MCF 10A (cell line): ENCODE measurements around the gene GLP2R. TPM values are rescaled to one million over a fixed set of nuclear protein-coding genes. Genes with fewer than 3 reads are reported as not detected.

Experiments used
- BruUV-seq: library from RNA; stranded (reverse); fragments of 400-500 nt; replicated peaks from 2 replicates; lab custom pipeline; 2021; lab: Mats Ljungman, UMichigan
- CTCF ChIA-PET: fragments of 300-600 bp; sonication (Branson Sonifier 250); formaldehyde crosslinking; extraction: SDS; loops from one replicate; lab custom pipeline; 2021; ENCODE audit warnings: antibody characterized with exemption, inconsistent platforms; lab: Yijun Ruan, JAX
- POLR2A ChIA-PET: fragments of 300-600, 350-650 bp; sonication (Branson Sonifier 250); formaldehyde crosslinking; extraction: SDS; loops from one replicate; lab custom pipeline; 2020; ENCODE audit warnings: antibody characterized with exemption, inconsistent platforms; lab: Yijun Ruan, JAX
- DNase-seq: peaks from one replicate; pipeline ENCODE4 v3.0.0-alpha.2; 2018; ENCODE audit not compliant: unreplicated experiment
- H3K27ac Mint-ChIP-seq: one replicate; pipeline ENCODE4 v1.8.0; 2022; ENCODE audit warnings: mild to moderate bottlenecking, low read depth, mixed read lengths; ENCODE audit not compliant: unreplicated experiment
- H3K27me3 Mint-ChIP-seq: one replicate; pipeline ENCODE4 v1.8.0; 2022; ENCODE audit warnings: mixed read lengths; ENCODE audit not compliant: insufficient read depth, unreplicated experiment
- H3K36me3 Mint-ChIP-seq: one replicate; pipeline ENCODE4 v1.8.0; 2022; ENCODE audit warnings: mild to moderate bottlenecking, moderate library complexity, mixed read lengths; ENCODE audit not compliant: insufficient read depth, unreplicated experiment
- H3K4me1 Mint-ChIP-seq: one replicate; pipeline ENCODE4 v1.8.0; 2022; ENCODE audit warnings: mixed read lengths; ENCODE audit not compliant: insufficient read depth, unreplicated experiment
- H3K4me3 Mint-ChIP-seq: one replicate; pipeline ENCODE4 v1.8.0; 2022; ENCODE audit warnings: mild to moderate bottlenecking, moderate library complexity, mixed read lengths; ENCODE audit not compliant: unreplicated experiment
- H3K9me3 Mint-ChIP-seq: one replicate; pipeline ENCODE4 v1.8.0; 2022; ENCODE audit warnings: mixed read lengths; ENCODE audit not compliant: unreplicated experiment
- intact Hi-C: fragments of 100-400 bp; cut with micrococcal nuclease; formaldehyde crosslinking; loops from 2 replicates; pipeline ENCODE4 v1.14.1; 2022
- total RNA-seq: library from RNA; stranded (reverse); gene quantifications from 2 replicates; pipeline ENCODE4 v1.2.3, GENCODE V29; 2022
- TF ChIP-seq, protein P1 (sequence below): fragments of 200-600 bp; IDR thresholded peaks from one replicate; pipeline ENCODE4 v1.8.0; 2022; ENCODE audit warnings: antibody characterized with exemption, mild to moderate bottlenecking; ENCODE audit not compliant: unreplicated experiment

Gene GLP2R
- total RNA-seq, 1 experiment from 2014 or later = 0.09 TPM

DNA sequence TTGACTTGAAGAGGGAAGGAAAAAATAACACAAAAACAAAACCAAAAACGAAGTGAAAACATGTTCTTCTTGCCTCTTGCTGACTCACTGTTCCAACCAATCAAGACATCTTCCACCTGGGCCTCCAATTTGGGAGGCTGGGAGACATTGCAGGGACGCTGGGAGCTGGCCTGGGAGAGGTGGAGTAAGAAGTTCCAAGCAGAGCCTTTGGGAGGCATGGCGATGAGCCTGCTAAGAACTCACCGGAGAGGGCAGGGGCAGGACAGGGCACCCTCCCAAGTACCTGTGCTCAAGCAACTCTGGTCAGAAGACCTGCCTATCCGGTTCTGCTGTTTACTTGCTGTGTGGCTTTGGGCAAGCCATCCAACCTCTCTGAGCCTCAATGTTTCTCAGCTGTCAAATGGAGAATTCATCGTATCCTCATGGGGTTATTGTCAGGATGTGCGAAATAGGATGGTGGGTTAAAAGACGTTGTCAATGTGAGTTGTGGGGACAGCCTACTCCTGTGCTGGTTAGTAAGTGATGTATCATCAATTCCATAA, 856 bp upstream of the GLP2R start:
- no TSS peak for BruUV-seq
- ChIA-PET CTCF (interaction anchor here (1.0 kb wide), 1 partner anchor 22 kb away, joined by 3 read pairs; no protein-coding TSS in a partner anchor), POLR2A (no interaction called here)
- no peak overlapping the region for H3K4me3 Mint-ChIP-seq
- H3K36me3 Mint-ChIP-seq = no peaks in the 10 kb centered on the region
- peaks cover 8% of the 10 kb centered on the region for H3K9me3 Mint-ChIP-seq
- no peak overlapping the region for H3K27ac Mint-ChIP-seq
- intact Hi-C loops = no loop called here
- H3K27me3 Mint-ChIP-seq = no peaks in the 10 kb centered on the region
- H3K4me1 Mint-ChIP-seq = no peaks in the 10 kb centered on the region
- DNase-seq = no peak
- TF ChIP-seq, protein P1, sequence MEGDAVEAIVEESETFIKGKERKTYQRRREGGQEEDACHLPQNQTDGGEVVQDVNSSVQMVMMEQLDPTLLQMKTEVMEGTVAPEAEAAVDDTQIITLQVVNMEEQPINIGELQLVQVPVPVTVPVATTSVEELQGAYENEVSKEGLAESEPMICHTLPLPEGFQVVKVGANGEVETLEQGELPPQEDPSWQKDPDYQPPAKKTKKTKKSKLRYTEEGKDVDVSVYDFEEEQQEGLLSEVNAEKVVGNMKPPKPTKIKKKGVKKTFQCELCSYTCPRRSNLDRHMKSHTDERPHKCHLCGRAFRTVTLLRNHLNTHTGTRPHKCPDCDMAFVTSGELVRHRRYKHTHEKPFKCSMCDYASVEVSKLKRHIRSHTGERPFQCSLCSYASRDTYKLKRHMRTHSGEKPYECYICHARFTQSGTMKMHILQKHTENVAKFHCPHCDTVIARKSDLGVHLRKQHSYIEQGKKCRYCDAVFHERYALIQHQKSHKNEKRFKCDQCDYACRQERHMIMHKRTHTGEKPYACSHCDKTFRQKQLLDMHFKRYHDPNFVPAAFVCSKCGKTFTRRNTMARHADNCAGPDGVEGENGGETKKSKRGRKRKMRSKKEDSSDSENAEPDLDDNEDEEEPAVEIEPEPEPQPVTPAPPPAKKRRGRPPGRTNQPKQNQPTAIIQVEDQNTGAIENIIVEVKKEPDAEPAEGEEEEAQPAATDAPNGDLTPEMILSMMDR = no peak

- Mint-ChIP-seq H3K4me1 (no peaks in the 10 kb centered on the region), H3K9me3 (no peaks in the 10 kb centered on the region), H3K36me3 (no peaks in the 10 kb centered on the region), H3K27ac (no peak overlapping the region), H3K4me3 (no peak overlapping the region), H3K27me3 (no peaks in the 10 kb centered on the region)
- no TSS peak for BruUV-seq
- ChIA-PET POLR2A (no interaction called here), CTCF (no interaction called here)
- TF ChIP-seq, protein P1 = no peak
- intact Hi-C loops = no loop called here
- DNase-seq = no peak
Measured at GRCh38 chr17:9828296-9829295, 2.9 kb downstream of the GLP2R start.

GRCh38 chr17:9829343-9829742, 3.6 kb downstream of the GLP2R start:
- no peaks in the 10 kb centered on the region for H3K4me1 Mint-ChIP-seq
- DNase-seq = no peak
- POLR2A ChIA-PET = no interaction called here
- no peaks in the 10 kb centered on the region for H3K27me3 Mint-ChIP-seq
- H3K36me3 Mint-ChIP-seq = no peaks in the 10 kb centered on the region
- no TSS peak for BruUV-seq
- no peak overlapping the region for H3K4me3 Mint-ChIP-seq
- intact Hi-C loops = no loop called here
- no peak overlapping the region for H3K27ac Mint-ChIP-seq
- no peaks in the 10 kb centered on the region for H3K9me3 Mint-ChIP-seq
- TF ChIP-seq, protein P1 = no peak
- CTCF ChIA-PET = no interaction called here

DNA sequence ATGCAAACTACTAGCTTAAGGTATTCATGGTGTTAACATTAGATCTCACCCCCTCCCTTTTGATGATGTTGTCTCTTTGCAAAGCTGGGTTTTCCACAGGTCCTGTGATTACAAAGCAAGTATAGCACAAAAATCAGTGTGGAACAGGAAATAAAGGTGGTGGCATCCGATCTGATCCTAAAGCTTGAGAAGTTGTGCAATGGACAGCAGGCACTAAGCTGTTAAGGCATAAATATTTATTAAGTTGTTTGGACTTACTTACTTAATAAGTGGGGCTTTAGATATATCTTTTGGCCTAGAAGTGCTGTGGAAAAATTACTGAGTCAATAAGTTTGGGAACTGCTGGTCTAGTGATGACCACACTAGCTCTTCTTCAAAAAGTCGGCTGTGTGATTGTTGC, 5.0 kb downstream of the GLP2R start:
- ChIA-PET CTCF (interaction anchor here (0.7 kb wide), 2 partner anchors 10 to 69 kb away, joined by 3 to 5 read pairs; no protein-coding TSS in a partner anchor), POLR2A (no interaction called here)
- Mint-ChIP-seq H3K27me3 (no peaks in the 10 kb centered on the region), H3K9me3 (no peaks in the 10 kb centered on the region), H3K36me3 (no peaks in the 10 kb centered on the region), H3K4me1 (no peaks in the 10 kb centered on the region), H3K4me3 (no peak overlapping the region), H3K27ac (no peak overlapping the region)
- intact Hi-C loops = no loop called here
- no peak for DNase-seq
- no TSS peak for BruUV-seq
- TF ChIP-seq, protein P1 = no peak
